Measurements from ENCODE around the gene ACBD5.

DNA sequence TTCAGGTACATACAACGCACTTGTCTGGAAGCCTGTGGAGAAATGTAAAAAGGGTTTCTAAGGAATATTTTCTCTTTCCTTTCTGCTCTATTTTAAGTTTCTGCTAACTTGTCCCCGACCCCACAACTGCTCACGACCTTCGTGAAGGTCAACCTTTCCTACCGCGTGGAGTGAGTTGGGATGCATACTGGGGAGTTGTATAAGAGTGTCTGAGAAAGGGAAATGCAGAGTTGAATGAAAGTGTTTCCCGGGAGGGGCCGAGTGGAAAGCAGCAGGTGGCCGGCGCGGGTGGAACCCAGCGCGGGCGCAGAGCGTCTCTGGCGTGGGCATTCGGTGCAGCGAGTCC is 17.9 kb upstream of the ACBD5 start:
- no peak for TF ChIP-seq POLR2A (IDR thresholded peaks at IDR 0.05)
- TF ChIP-seq CTCF (IDR thresholded peaks at IDR 0.05) = no peak

Data from breast epithelium (tissue), 3 donors.